Activated gamma-delta T cell treated with Interleukin-2 at 50 U/mL for 16 hours (primary cell): ENCODE measurements around the gene CCL5.
A peak's percentile ranks its signal among the peaks of the same experiment; 100 is the strongest.
"Not testable (repeated sequence)": the region's sequence is repeated elsewhere in the genome, so short reads cannot be mapped to it uniquely, and the experiment has no call there.

Experiments
- DNase-seq: peaks from one replicate; pipeline ENCODE4 v3.0.0-alpha.2; 2020

CCL5 gene

GRCh38 chr17:35898283-35899070, 18.3 kb upstream of the CCL5 start:
- DNase-seq, result peak; percentile 71

GRCh38 chr17:35897772-35898171, 17.6 kb upstream of the CCL5 start:
- DNase-seq, result not testable (repeated sequence)

GRCh38 chr17:35895636-35896587, 15.8 kb upstream of the CCL5 start:
- peak; percentile 59 for DNase-seq

GRCh38 chr17:35894206-35894605, 14.0 kb upstream of the CCL5 start:
- no peak for DNase-seq

GRCh38 chr17:35893751-35894150, 13.6 kb upstream of the CCL5 start:
- no peak for DNase-seq

- DNase-seq, result peak; percentile 56
Measured at GRCh38 chr17:35892091-35893035, 12.2 kb upstream of the CCL5 start.

GRCh38 chr17:35891269-35891668, 11.1 kb upstream of the CCL5 start:
- DNase-seq, result peak; percentile 33

- peak; percentile 84 for DNase-seq
Measured at GRCh38 chr17:35890774-35891155, 10.6 kb upstream of the CCL5 start.

- no peak for DNase-seq
Measured at GRCh38 chr17:35889818-35890773, 9.9 kb upstream of the CCL5 start.

- DNase-seq, result peak; percentile 42
Measured at GRCh38 chr17:35889241-35889640, 9.1 kb upstream of the CCL5 start.

- peak; percentile 22 for DNase-seq
Measured at GRCh38 chr17:35878361-35878760, 1.8 kb downstream of the CCL5 start.

- DNase-seq, result no peak
Measured at GRCh38 chr17:35877345-35878029, 2.7 kb downstream of the CCL5 start.

GRCh38 chr17:35876534-35876933, 3.6 kb downstream of the CCL5 start:
- no peak for DNase-seq

GRCh38 chr17:35875800-35876139, 4.4 kb downstream of the CCL5 start:
- no peak for DNase-seq

GRCh38 chr17:35875072-35875799, 4.9 kb downstream of the CCL5 start:
- peak; percentile 45 for DNase-seq

GRCh38 chr17:35872196-35872980, 7.8 kb downstream of the CCL5 start:
- DNase-seq, result no peak

GRCh38 chr17:35870906-35871819, 9.0 kb downstream of the CCL5 start:
- DNase-seq, result peak; percentile 48

- no peak for DNase-seq
Measured at GRCh38 chr17:35868737-35869136, 11.4 kb downstream of the CCL5 start, which contains the start of gene HEATR9. TSS of gene HEATR9 (minus strand) at chr17:35868891. CDS start at chr17:35868742, 149 bp downstream.
